MCF 10A (cell line): ENCODE data around the gene BBS1. TPM values are rescaled to one million over a fixed set of nuclear protein-coding genes. Genes with fewer than 3 reads are reported as not detected.

Experiments
- BruUV-seq: library from RNA; stranded (reverse); fragments of 400-500 nt; replicated peaks from 2 replicates; lab custom pipeline; 2021; lab: Mats Ljungman, UMichigan
- CTCF ChIA-PET: fragments of 300-600 bp; sonication (Branson Sonifier 250); formaldehyde crosslinking; extraction: SDS; loops from one replicate; lab custom pipeline; 2021; ENCODE audit warnings: antibody characterized with exemption, inconsistent platforms; lab: Yijun Ruan, JAX
- POLR2A ChIA-PET: fragments of 300-600, 350-650 bp; sonication (Branson Sonifier 250); formaldehyde crosslinking; extraction: SDS; loops from one replicate; lab custom pipeline; 2020; ENCODE audit warnings: antibody characterized with exemption, inconsistent platforms; lab: Yijun Ruan, JAX
- DNase-seq: peaks from one replicate; pipeline ENCODE4 v3.0.0-alpha.2; 2018; ENCODE audit not compliant: unreplicated experiment
- H3K27ac Mint-ChIP-seq: one replicate; pipeline ENCODE4 v1.8.0; 2022; ENCODE audit warnings: mild to moderate bottlenecking, low read depth, mixed read lengths; ENCODE audit not compliant: unreplicated experiment
- H3K27me3 Mint-ChIP-seq: one replicate; pipeline ENCODE4 v1.8.0; 2022; ENCODE audit warnings: mixed read lengths; ENCODE audit not compliant: insufficient read depth, unreplicated experiment
- H3K36me3 Mint-ChIP-seq: one replicate; pipeline ENCODE4 v1.8.0; 2022; ENCODE audit warnings: mild to moderate bottlenecking, moderate library complexity, mixed read lengths; ENCODE audit not compliant: insufficient read depth, unreplicated experiment
- H3K4me1 Mint-ChIP-seq: one replicate; pipeline ENCODE4 v1.8.0; 2022; ENCODE audit warnings: mixed read lengths; ENCODE audit not compliant: insufficient read depth, unreplicated experiment
- H3K4me3 Mint-ChIP-seq: one replicate; pipeline ENCODE4 v1.8.0; 2022; ENCODE audit warnings: mild to moderate bottlenecking, moderate library complexity, mixed read lengths; ENCODE audit not compliant: unreplicated experiment
- H3K9me3 Mint-ChIP-seq: one replicate; pipeline ENCODE4 v1.8.0; 2022; ENCODE audit warnings: mixed read lengths; ENCODE audit not compliant: unreplicated experiment
- CTCF ChIP-seq: fragments of 200-600 bp; IDR thresholded peaks from one replicate; pipeline ENCODE4 v1.8.0; 2022; ENCODE audit warnings: antibody characterized with exemption, mild to moderate bottlenecking; ENCODE audit not compliant: unreplicated experiment
- intact Hi-C: fragments of 100-400 bp; cut with micrococcal nuclease; formaldehyde crosslinking; loops from 2 replicates; pipeline ENCODE4 v1.14.1; 2022
- total RNA-seq: library from RNA; stranded (reverse); gene quantifications from 2 replicates; pipeline ENCODE4 v1.2.3, GENCODE V29; 2022

Gene BBS1
- total RNA-seq, 1 experiment from 2014 or later, result 31.7 TPM

- CTCF ChIA-PET, result interaction anchor here (1.4 kb wide), 1 partner anchor 67 kb away, joined by 4 read pairs; no protein-coding TSS in a partner anchor
- H3K4me1 Mint-ChIP-seq, result peaks cover 18% of the 10 kb centered on the region
- H3K27me3 Mint-ChIP-seq, result no peaks in the 10 kb centered on the region
- POLR2A ChIA-PET, result interaction anchor here (1.1 kb wide), 1 partner anchor 9 kb away, joined by 3 read pairs; no protein-coding TSS in a partner anchor
- H3K9me3 Mint-ChIP-seq, result no peaks in the 10 kb centered on the region
- H3K27ac Mint-ChIP-seq, result peak overlapping the region; percentile 29
- TF ChIP-seq CTCF, result no peak
- no peak overlapping the region for H3K4me3 Mint-ChIP-seq
- no peak for DNase-seq
- peaks cover 30% of the 10 kb centered on the region for H3K36me3 Mint-ChIP-seq
- no TSS peak for BruUV-seq
- intact Hi-C loops, result no loop called here
Measured at GRCh38 chr11:66476841-66477251, 33.6 kb upstream of the BBS1 start.

GRCh38 chr11:66477263-66478201 lies 32.9 kb upstream of the BBS1 start:
- no peak for DNase-seq
- Mint-ChIP-seq H3K36me3 (peaks cover 26% of the 10 kb centered on the region), H3K27me3 (no peaks in the 10 kb centered on the region), H3K4me1 (peaks cover 23% of the 10 kb centered on the region), H3K4me3 (peak overlapping the region; percentile 96), H3K9me3 (no peaks in the 10 kb centered on the region), H3K27ac (peak overlapping the region; percentile 46)
- CTCF ChIA-PET, result interaction anchor here (0.5 to 2.3 kb wide), 7 partner anchors 8 to 70 kb away, joined by 3 to 9 read pairs (median 5); partner anchors contain the start of gene MRPL11
- POLR2A ChIA-PET, result interaction anchor here (0.9 kb wide), 1 partner anchor 162 kb away, joined by 3 read pairs; no protein-coding TSS in a partner anchor
- intact Hi-C loops, result no loop called here
- no TSS peak for BruUV-seq
- no peak for TF ChIP-seq CTCF

- intact Hi-C loops, result loop anchor here (1.0 kb wide), 1 partner anchor 71 kb away; no protein-coding TSS in a partner anchor
- H3K4me1 Mint-ChIP-seq, result peaks cover 23% of the 10 kb centered on the region
- peak overlapping the region; percentile 96 for H3K4me3 Mint-ChIP-seq
- H3K9me3 Mint-ChIP-seq, result no peaks in the 10 kb centered on the region
- peak overlapping the region; percentile 95 for H3K27ac Mint-ChIP-seq
- H3K27me3 Mint-ChIP-seq, result no peaks in the 10 kb centered on the region
- ChIA-PET CTCF (interaction anchor here (0.6 to 2.3 kb wide), 7 partner anchors 10 to 71 kb away, joined by 3 to 9 read pairs (median 5); partner anchors contain the start of gene MRPL11), POLR2A (interaction anchor here (0.6 to 3.0 kb wide), 9 partner anchors 12 to 342 kb away, joined by 3 to 65 read pairs (median 11); partner anchors contain the start of genes ACTN3, CTSF, MRPL11 and PELI3)
- peak; percentile 36 for DNase-seq
- peaks cover 30% of the 10 kb centered on the region for H3K36me3 Mint-ChIP-seq
- peak; percentile 90 for TF ChIP-seq CTCF
- BruUV-seq, result no TSS peak
Measured at GRCh38 chr11:66478729-66479393, 31.6 kb upstream of the BBS1 start.
